Measurements from ENCODE around the gene NUP210. TPM values are rescaled to one million over a fixed set of nuclear protein-coding genes. Genes with fewer than 3 reads are reported as not detected.

Gene NUP210
- total and polyA plus RNA-seq, 2 donors (not counting 3 experiments of a cell fraction or from before 2014, with no cell fraction given) = 0.14 to 0.84 TPM

DNA sequence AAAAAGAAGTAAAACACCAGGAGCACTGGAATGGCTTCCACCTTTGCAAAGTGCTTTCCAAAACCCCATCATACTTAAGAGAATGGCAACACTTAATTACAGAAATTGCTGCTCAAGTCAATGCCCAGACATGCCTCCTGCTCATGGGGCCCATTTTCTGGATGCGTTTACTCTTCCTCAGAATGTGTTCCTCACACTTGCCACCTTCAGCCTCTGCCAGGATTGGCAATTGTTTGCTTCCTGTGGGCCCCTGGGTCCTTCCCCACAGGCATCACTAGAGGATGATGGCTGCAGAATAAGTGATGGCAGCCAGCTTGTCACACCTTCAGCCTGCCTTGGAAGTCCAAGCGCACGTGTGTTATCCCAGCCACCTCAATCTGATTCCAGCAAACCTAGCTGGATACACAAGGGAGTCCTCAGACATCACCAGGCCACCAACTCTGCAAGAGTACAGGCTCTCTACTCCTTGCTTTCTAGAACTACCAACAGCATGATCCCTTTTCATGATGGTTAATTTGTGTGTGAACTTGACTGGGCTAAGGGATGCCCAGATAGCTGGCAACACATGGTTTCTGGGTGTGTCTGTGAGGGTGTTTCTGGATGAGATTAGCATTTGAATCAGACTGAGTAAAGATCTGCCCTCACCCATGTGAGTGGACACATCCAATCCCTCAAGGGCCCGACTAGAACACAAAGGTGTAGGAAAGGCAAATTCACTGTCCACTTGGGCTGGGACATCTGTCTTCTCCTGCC lies 4.9 kb upstream of the NUP210 start:
- dilution Hi-C loops (cut with MboI; ENCODE audit: extremely low pct_ligation_motif_present, low sequenced_read_pairs) = no loop called here
- no peak overlapping the region for H3K9ac ChIP-seq (replicated peaks; ENCODE audit: extremely low read depth, insufficient read depth, low read length)
- no peak overlapping the region for H3K4me2 ChIP-seq (ENCODE audit: insufficient read depth, low read length)
- no peak overlapping the region for H3K4me3 ChIP-seq (replicated peaks in 1 of 3; ENCODE audit: insufficient read depth in 1 of 3, low read depth in 1 of 3, low read length in 3 of 3)
- H3K27me3 ChIP-seq (ENCODE audit: control insufficient read depth in 2 of 2, insufficient read depth in 2 of 2, low read length in 2 of 2) = peaks cover 0 to 8% of the 10 kb centered on the region in 2 experiments
- no peak overlapping the region for H2AFZ ChIP-seq (ENCODE audit: low read depth, low read length)
- BruUV-seq (replicated peaks) = no TSS peak
- intact Hi-C loops (cut with micrococcal nuclease) = no loop called here
- H3K4me1 ChIP-seq (ENCODE audit: control insufficient read depth, extremely low read depth, insufficient read depth, low read length) = no peaks in the 10 kb centered on the region
- POLR2A ChIA-PET = interaction anchor here (0.6 kb wide), 1 partner anchor 14 kb away, joined by 4 read pairs; no protein-coding TSS in a partner anchor
- H3K9me3 ChIP-seq (replicated peaks; ENCODE audit: control insufficient read depth, insufficient read depth, low read length) = no peaks in the 10 kb centered on the region
- DNase-seq (ENCODE audit: low read depth, low spot score) (no peak), FAIRE-seq (no peak)
- H3K27ac ChIP-seq (ENCODE audit: insufficient read depth, low read depth, low read length) = no peak overlapping the region
- TF ChIP-seq POLR2A (IDR thresholded peaks at IDR 0.05; ENCODE audit: low read depth, low read length) = no peak
- TF ChIP-seq POLR2AphosphoS5 (IDR thresholded peaks at IDR 0.05; ENCODE audit: insufficient read depth, low read depth, low read length) = no peak
- TF ChIP-seq GATA2 (IDR thresholded peaks at IDR 0.05; ENCODE audit: insufficient read depth, insufficient read length, low read depth, low read length) = no peak
- TF ChIP-seq JUN (IDR thresholded peaks at IDR 0.05; ENCODE audit: borderline replicate concordance, insufficient read depth, insufficient read length, low read depth) = no peak
- TF ChIP-seq MYC (IDR thresholded peaks at IDR 0.05; ENCODE audit: low read depth, low read length) = no peak
- TF ChIP-seq FOS (IDR thresholded peaks at IDR 0.05; ENCODE audit: borderline replicate concordance, insufficient read depth, low read length) = no peak
- TF ChIP-seq EZH2 (IDR thresholded peaks at IDR 0.05; ENCODE audit: borderline replicate concordance, low read depth, low read length, severe bottlenecking) = no peak
- TF ChIP-seq, protein P1, sequence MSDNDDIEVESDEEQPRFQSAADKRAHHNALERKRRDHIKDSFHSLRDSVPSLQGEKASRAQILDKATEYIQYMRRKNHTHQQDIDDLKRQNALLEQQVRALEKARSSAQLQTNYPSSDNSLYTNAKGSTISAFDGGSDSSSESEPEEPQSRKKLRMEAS (IDR thresholded peaks at IDR 0.05; ENCODE audit: insufficient read depth, insufficient read length) = no peak
- TF ChIP-seq, protein P2, sequence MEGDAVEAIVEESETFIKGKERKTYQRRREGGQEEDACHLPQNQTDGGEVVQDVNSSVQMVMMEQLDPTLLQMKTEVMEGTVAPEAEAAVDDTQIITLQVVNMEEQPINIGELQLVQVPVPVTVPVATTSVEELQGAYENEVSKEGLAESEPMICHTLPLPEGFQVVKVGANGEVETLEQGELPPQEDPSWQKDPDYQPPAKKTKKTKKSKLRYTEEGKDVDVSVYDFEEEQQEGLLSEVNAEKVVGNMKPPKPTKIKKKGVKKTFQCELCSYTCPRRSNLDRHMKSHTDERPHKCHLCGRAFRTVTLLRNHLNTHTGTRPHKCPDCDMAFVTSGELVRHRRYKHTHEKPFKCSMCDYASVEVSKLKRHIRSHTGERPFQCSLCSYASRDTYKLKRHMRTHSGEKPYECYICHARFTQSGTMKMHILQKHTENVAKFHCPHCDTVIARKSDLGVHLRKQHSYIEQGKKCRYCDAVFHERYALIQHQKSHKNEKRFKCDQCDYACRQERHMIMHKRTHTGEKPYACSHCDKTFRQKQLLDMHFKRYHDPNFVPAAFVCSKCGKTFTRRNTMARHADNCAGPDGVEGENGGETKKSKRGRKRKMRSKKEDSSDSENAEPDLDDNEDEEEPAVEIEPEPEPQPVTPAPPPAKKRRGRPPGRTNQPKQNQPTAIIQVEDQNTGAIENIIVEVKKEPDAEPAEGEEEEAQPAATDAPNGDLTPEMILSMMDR (IDR thresholded peaks at IDR 0.05; ENCODE audit: extremely low read depth in 1 of 2, insufficient read depth in 1 of 2, low read depth in 1 of 2, low read length in 2 of 2) = no peak
- no peaks in the 10 kb centered on the region for H3K79me2 ChIP-seq (ENCODE audit: control insufficient read depth, insufficient read depth, low read length)
- H3K9me1 ChIP-seq (replicated peaks; ENCODE audit: control insufficient read depth, extremely low read depth, insufficient read depth, low read length) = no peaks in the 10 kb centered on the region
- CTCF ChIA-PET = no interaction called here
- no peaks in the 10 kb centered on the region for H4K20me1 ChIP-seq (replicated peaks; ENCODE audit: control insufficient read depth, extremely low read depth, insufficient read depth, low read length)
- H3K36me3 ChIP-seq (ENCODE audit: control insufficient read depth in 2 of 2, extremely low read depth in 1 of 2, insufficient read depth in 2 of 2, low read length in 2 of 2) = no peaks in the 10 kb centered on the region

All from endothelial cell of umbilical vein (primary cell).